Neutrophil (primary cell): Measurements from ENCODE around the gene PDCD1LG2.
"Not testable (repeated sequence)": the region's sequence is repeated elsewhere in the genome, so short reads cannot be mapped to it uniquely, and the experiment has no call there.

ENCODE experiments used
- H3K27ac ChIP-seq: fragments of 200-600 bp; sonication (generic); 2 replicates; pipeline ENCODE4 v1.5.1; 2016; ENCODE audit warnings: mild to moderate bottlenecking, moderate library complexity
- H3K27me3 ChIP-seq: fragments of 200-600 bp; sonication (generic); 2 replicates; pipeline ENCODE4 v1.6.0; 2016; ENCODE audit warnings: mild to moderate bottlenecking
- H3K36me3 ChIP-seq: fragments of 200-600 bp; sonication (generic); 2 replicates; pipeline ENCODE4 v1.5.1; 2017
- H3K4me1 ChIP-seq, 2 experiments: fragments of 200-600 bp in 1 of 2; sonication (generic) in 1 of 2; 1 replicate in 1 of 2; 2 replicates in 1 of 2; pipeline versions ENCODE4 v1.5.1 to v1.6.1; 2013 to 2016; ENCODE audit warnings: low read depth in 1 of 2, low read length in 1 of 2, mild to moderate bottlenecking in 1 of 2, moderate library complexity in 1 of 2; ENCODE audit not compliant: control insufficient read depth in 1 of 2, insufficient read depth in 1 of 2
- H3K4me3 ChIP-seq, 2 experiments: fragments of 200-600 bp in 1 of 2; sonication (generic) in 1 of 2; 1 replicate in 1 of 2; 2 replicates in 1 of 2; pipeline ENCODE4 v1.5.1; 2013 to 2016; ENCODE audit warnings: low read depth in 1 of 2, low read length in 1 of 2, mild to moderate bottlenecking in 1 of 2, moderate library complexity in 1 of 2
- H3K9me3 ChIP-seq: fragments of 200-600 bp; sonication (generic); 2 replicates; pipeline ENCODE4 v1.5.1; 2016
- CTCF ChIP-seq: fragments of 200-600 bp; sonication (generic); IDR thresholded peaks from 2 replicates; pipeline ENCODE4 v1.5.1; 2016; ENCODE audit warnings: antibody characterized with exemption

PDCD1LG2 gene

GRCh38 chr9:5510360-5510931 lies at the start of gene PDCD1LG2:
TSS of gene PDCD1LG2 (plus strand) at chr9:5510531. CDS start at chr9:5522547, 12,016 bp downstream.
- Histone ChIP-seq H3K9me3 (no peaks in the 10 kb centered on the region), H3K4me3 (peak within 1 kb of the TSS in 1 of 2 experiments; percentile 3), H3K27me3 (no peaks in the 10 kb centered on the region), H3K36me3 (no peaks in the 10 kb centered on the region), H3K4me1 (peaks cover 0 to 15% of the 10 kb centered on the region in 2 experiments), H3K27ac (peak within 1 kb of the TSS; percentile 57)
- no peak for TF ChIP-seq CTCF

GRCh38 chr9:5464831-5465330 lies 45.5 kb upstream of the PDCD1LG2 start:
- not testable (repeated sequence) for H3K36me3 ChIP-seq, H3K9me3 ChIP-seq, H3K27me3 ChIP-seq
- Histone ChIP-seq H3K4me1 (peaks cover 32 to 38% of the 10 kb centered on the region in 2 experiments), H3K27ac (peak overlapping the region; percentile 54), H3K4me3 (peak overlapping the region in 1 of 2 experiments; percentile 8)

GRCh38 chr9:5466005-5466404 lies 44.3 kb upstream of the PDCD1LG2 start:
- Histone ChIP-seq H3K4me1 (peaks cover 23 to 30% of the 10 kb centered on the region in 2 experiments), H3K4me3 (peak overlapping the region in 1 of 2 experiments; percentile 8), H3K27me3 (no peaks in the 10 kb centered on the region), H3K9me3 (no peaks in the 10 kb centered on the region), H3K27ac (peak overlapping the region; percentile 54), H3K36me3 (no peaks in the 10 kb centered on the region)
- TF ChIP-seq CTCF = no peak

GRCh38 chr9:5466766-5467165 lies 43.6 kb upstream of the PDCD1LG2 start:
- H3K36me3 ChIP-seq = no peaks in the 10 kb centered on the region
- no peaks in the 10 kb centered on the region for H3K27me3 ChIP-seq
- no peak for TF ChIP-seq CTCF

GRCh38 chr9:5468850-5469249 lies 41.5 kb upstream of the PDCD1LG2 start:
- TF ChIP-seq CTCF = no peak
- H3K4me3 ChIP-seq = no peak overlapping the region
- H3K36me3 ChIP-seq = no peaks in the 10 kb centered on the region
- peaks cover 23 to 30% of the 10 kb centered on the region in 2 experiments for H3K4me1 ChIP-seq
- H3K27ac ChIP-seq = no peak overlapping the region
- H3K27me3 ChIP-seq = no peaks in the 10 kb centered on the region
- no peaks in the 10 kb centered on the region for H3K9me3 ChIP-seq

More at GRCh38 chr9:5466766-5467165, 43.6 kb upstream of the PDCD1LG2 start:
- Histone ChIP-seq H3K4me3 (no peak overlapping the region), H3K27ac (peak overlapping the region; percentile 6), H3K9me3 (no peaks in the 10 kb centered on the region), H3K4me1 (peaks cover 23 to 30% of the 10 kb centered on the region in 2 experiments)

GRCh38 chr9:5470122-5470521 lies 40.2 kb upstream of the PDCD1LG2 start:
- H3K27me3 ChIP-seq = no peaks in the 10 kb centered on the region
- H3K4me3 ChIP-seq = no peak overlapping the region
- TF ChIP-seq CTCF = no peak
- peaks cover 15 to 20% of the 10 kb centered on the region in 2 experiments for H3K4me1 ChIP-seq
- H3K27ac ChIP-seq = no peak overlapping the region
- H3K36me3 ChIP-seq = no peaks in the 10 kb centered on the region
- H3K9me3 ChIP-seq = no peaks in the 10 kb centered on the region
